ENCODE measurements around the gene ABCD4. TPM values are rescaled to one million over a fixed set of nuclear protein-coding genes. Genes with fewer than 3 reads are reported as not detected.

ABCD4 gene
- total RNA-seq, 1 experiment from 2014 or later, result 45.3 TPM

DNA sequence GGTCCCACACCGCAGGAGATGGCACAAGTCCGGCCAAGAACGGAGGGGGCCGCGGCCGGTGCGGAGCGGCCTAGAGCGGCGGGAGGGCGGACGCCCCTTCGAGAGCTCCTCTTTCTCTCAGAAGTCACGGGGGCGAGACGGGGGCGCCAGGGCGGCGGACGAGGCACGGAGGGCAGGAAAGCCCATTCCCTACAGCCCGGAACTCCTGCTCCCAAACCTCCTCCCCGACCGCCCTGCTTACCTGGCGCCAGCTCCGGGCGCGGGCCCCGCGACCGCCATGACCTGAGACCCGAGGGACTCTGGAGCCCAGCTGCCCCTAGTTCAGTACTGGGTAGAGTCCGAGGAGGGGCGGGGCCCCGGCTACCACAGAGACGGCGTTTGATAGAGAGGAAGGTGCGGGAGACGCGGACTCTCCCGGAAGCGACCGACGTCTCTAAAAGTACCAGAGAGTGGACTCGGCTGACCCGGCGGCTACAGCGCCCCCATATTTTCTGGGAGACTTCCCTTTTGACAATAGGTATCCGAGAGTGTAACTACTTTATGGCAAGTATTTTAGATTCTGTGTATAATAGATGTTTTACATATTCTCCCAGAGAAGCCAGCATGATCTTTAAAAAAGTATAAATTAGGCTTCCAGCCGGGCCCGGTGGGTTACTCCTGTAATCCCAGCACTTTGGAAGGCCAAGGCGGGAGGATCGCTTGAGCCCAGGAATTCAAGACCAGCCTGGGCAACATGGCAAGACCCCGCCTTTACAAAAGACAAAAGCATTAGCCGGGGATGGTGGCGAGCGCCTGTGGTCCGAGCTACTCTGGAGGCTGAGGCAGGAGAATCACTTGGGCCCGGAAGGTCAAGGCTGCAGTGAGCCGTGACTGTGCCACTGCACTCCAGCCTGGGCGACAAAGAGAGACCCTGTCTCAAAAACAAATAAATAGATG lies at the start of gene ABCD4 (continued):
- TF ChIP-seq SIN3A (IDR thresholded peaks at IDR 0.05; ENCODE audit: low read depth) (no peak), CTCF (IDR thresholded peaks at IDR 0.05 in 2 of 3, conservative IDR thresholded peaks at IDR 0.05 in 1 of 3; ENCODE audit: borderline replicate concordance in 1 of 3, insufficient read depth in 1 of 3, low read depth in 2 of 3, low read length in 2 of 3) (peak; percentile 43 to 66 (median 63)), FOSL1 (IDR thresholded peaks at IDR 0.05; ENCODE audit: low read depth) (no peak), POLR2A (IDR thresholded peaks at IDR 0.05; ENCODE audit: borderline replicate concordance, extremely low read depth, insufficient read depth, insufficient read length) (peak; percentile 83)

DNA sequence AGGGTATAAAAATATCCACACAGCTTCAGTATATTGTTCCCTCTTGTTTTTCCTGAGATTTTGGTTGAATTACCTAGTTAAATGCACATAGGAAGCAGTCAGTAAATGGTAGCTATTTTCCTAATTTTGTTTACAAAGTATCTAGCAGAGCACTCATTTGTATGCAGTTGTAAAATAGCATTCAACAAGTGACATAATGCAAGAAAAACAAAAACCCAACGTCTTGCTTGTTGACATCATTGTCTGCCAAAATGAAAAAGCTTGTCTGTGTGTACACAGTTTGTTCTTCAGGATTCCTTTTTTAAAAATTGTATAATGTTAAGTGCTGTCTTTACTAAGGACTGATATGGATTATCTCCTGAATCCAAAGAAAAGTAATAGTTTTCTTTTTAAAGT lies 48.2 kb upstream of the ABCD4 start:
- RAD21 ChIA-PET (ENCODE audit: low non-redundant PET in 1 of 2, low total read pairs in 2 of 2, uncharacterized antibody in 2 of 2, unreplicated experiment in 2 of 2), result no interaction called here
- TF ChIP-seq SIN3A (IDR thresholded peaks at IDR 0.05; ENCODE audit: low read depth), result no peak
- no peak for TF ChIP-seq ZBTB33 (IDR thresholded peaks at IDR 0.05; ENCODE audit: extremely low read depth, insufficient replicate concordance, low read length)
- no peak overlapping the region for H2AFZ ChIP-seq (ENCODE audit: low read depth, low read length, poor library complexity, severe bottlenecking)
- intact Hi-C loops (cut with micrococcal nuclease), result no loop called here
- H3K4me1 ChIP-seq (ENCODE audit: control insufficient read depth in 1 of 2, insufficient read depth in 2 of 2, low read length in 2 of 2), result no peaks in the 10 kb centered on the region
- H3K9me2 ChIP-seq (ENCODE audit: insufficient read depth), result no peaks in the 10 kb centered on the region
- no peak overlapping the region for H3K4me2 ChIP-seq (ENCODE audit: low read length)
- POLR2A ChIA-PET, result no interaction called here
- H3K9me3 ChIP-seq (ENCODE audit: control insufficient read depth in 1 of 2, insufficient read depth in 1 of 2, low read depth in 1 of 2, low read length in 2 of 2), result no peaks in the 10 kb centered on the region
- H3K27me3 ChIP-seq (ENCODE audit: insufficient read depth, low read length), result no peaks in the 10 kb centered on the region
- H3K4me3 ChIP-seq (replicated peaks in 1 of 2; ENCODE audit: low read depth in 1 of 2, low read length in 2 of 2), result no peak overlapping the region
- no peak overlapping the region for H3K9ac ChIP-seq (ENCODE audit: low read length)
- H3K79me2 ChIP-seq (ENCODE audit: insufficient read depth, low read length), result no peaks in the 10 kb centered on the region
- CTCF ChIA-PET, result no interaction called here
- H3K36me3 ChIP-seq (ENCODE audit: control insufficient read depth in 1 of 2, insufficient read depth in 2 of 2, low read length in 2 of 2), result no peaks in the 10 kb centered on the region
- ATAC-seq (no peak), DNase-seq (ENCODE audit: low read depth, low spot score) (no peak)
- BruUV-seq (replicated peaks), result no TSS peak
- no peak overlapping the region for H3K27ac ChIP-seq (ENCODE audit: low read depth, low read length)
- no peaks in the 10 kb centered on the region for H4K20me1 ChIP-seq (ENCODE audit: insufficient read depth)
